ENCODE measurements around the gene TOMM34.

- TF ChIP-seq, protein P1, sequence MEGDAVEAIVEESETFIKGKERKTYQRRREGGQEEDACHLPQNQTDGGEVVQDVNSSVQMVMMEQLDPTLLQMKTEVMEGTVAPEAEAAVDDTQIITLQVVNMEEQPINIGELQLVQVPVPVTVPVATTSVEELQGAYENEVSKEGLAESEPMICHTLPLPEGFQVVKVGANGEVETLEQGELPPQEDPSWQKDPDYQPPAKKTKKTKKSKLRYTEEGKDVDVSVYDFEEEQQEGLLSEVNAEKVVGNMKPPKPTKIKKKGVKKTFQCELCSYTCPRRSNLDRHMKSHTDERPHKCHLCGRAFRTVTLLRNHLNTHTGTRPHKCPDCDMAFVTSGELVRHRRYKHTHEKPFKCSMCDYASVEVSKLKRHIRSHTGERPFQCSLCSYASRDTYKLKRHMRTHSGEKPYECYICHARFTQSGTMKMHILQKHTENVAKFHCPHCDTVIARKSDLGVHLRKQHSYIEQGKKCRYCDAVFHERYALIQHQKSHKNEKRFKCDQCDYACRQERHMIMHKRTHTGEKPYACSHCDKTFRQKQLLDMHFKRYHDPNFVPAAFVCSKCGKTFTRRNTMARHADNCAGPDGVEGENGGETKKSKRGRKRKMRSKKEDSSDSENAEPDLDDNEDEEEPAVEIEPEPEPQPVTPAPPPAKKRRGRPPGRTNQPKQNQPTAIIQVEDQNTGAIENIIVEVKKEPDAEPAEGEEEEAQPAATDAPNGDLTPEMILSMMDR (conservative IDR thresholded peaks at IDR 0.05; ENCODE audit: low read length) = no peak
- TF ChIP-seq EZH2phosphoT487 (IDR thresholded peaks at IDR 0.05; ENCODE audit: borderline replicate concordance) = no peak
Measured at GRCh38 chr20:44941120-44941691, 19.0 kb downstream of the TOMM34 start.

All from Loucy (cell line).